GM12878 (cell line): ENCODE measurements around the gene ANKS1A. TPM values are rescaled to one million over a fixed set of nuclear protein-coding genes. Genes with fewer than 3 reads are reported as not detected.

Experiments
- ATAC-seq: fragments of 200-7000 bp; cut with Tn5 transposase; 3 replicates; pipeline ENCODE4 v1.9.1; 2020; ENCODE audit warnings: mild to moderate bottlenecking, moderate library complexity
- BruUV-seq: library from RNA; stranded (reverse); fragments of 400-500 nt; replicated peaks from 2 replicates; lab custom pipeline; 2021; lab: Mats Ljungman, UMichigan
- CTCF ChIA-PET: fragments of 300-600 bp; sonication (Branson Sonifier 250); formaldehyde crosslinking; extraction: SDS; loops from one replicate; lab custom pipeline; 2021; ENCODE audit warnings: inconsistent platforms; lab: Yijun Ruan, JAX
- POLR2A ChIA-PET: fragments of 350-600 bp; formaldehyde crosslinking; extraction: SDS; loops from one replicate; lab custom pipeline; 2021; ENCODE audit warnings: inconsistent platforms; lab: Charles Lee
- RAD21 ChIA-PET: fragments of 300-600 bp; sonication (Branson Sonifier 250); formaldehyde crosslinking; loops from one replicate; lab custom pipeline; 2023; ENCODE audit warnings: antibody characterized with exemption; ENCODE audit not compliant: unreplicated experiment; lab: Charles Lee
- SMC1A ChIA-PET: fragments of 300-600 bp; sonication (Branson Sonifier 250); formaldehyde crosslinking; loops from one replicate; lab custom pipeline; 2023; ENCODE audit not compliant: unreplicated experiment, uncharacterized antibody; lab: Charles Lee
- DNase-seq: peaks from one replicate; pipeline ENCODE4 v3.0.0-alpha.2; 2011; ENCODE audit warnings: low read depth, low spot score
- FAIRE-seq: peaks from 3 replicates; lab custom pipeline; 2011; peaks lifted over from hg19 to GRCh38; lab: Jason Lieb, UNC
- H2AFZ ChIP-seq: 2 replicates; pipeline ENCODE4 v1.6.0; 2011; ENCODE audit warnings: low read depth, low read length, control low read depth; ENCODE audit not compliant: control insufficient read depth
- H3K27ac ChIP-seq: 2 replicates; pipeline ENCODE4 v1.5.1; 2011; ENCODE audit warnings: control low read depth; ENCODE audit not compliant: control insufficient read depth, insufficient read depth
- H3K27me3 ChIP-seq, 2 experiments: replicated peaks in 1 of 2; 2 replicates each; pipeline versions ENCODE4 v1.6.0 to v1.6.1; 2011; ENCODE audit warnings: low read length in 1 of 2; ENCODE audit not compliant: control insufficient read depth in 2 of 2, insufficient read depth in 2 of 2
- H3K36me3 ChIP-seq, 2 experiments: 2 replicates each; pipeline ENCODE4 v1.5.1; 2011; ENCODE audit warnings: low read length in 1 of 2; ENCODE audit not compliant: control insufficient read depth in 2 of 2, insufficient read depth in 2 of 2
- H3K4me1 ChIP-seq: 2 replicates; pipeline ENCODE4 v1.6.1; 2011; ENCODE audit warnings: mild to moderate bottlenecking, low read length, moderate library complexity, mixed read lengths; ENCODE audit not compliant: control insufficient read depth, insufficient read depth
- H3K4me2 ChIP-seq: 2 replicates; pipeline ENCODE4 v1.6.0; 2011; ENCODE audit warnings: control low read depth; ENCODE audit not compliant: control insufficient read depth, insufficient read depth
- H3K4me3 ChIP-seq: fragments of 200-600 bp; sonication (generic); 2 replicates; pipeline ENCODE4 v1.5.1; 2016
- H3K79me2 ChIP-seq: 2 replicates; pipeline ENCODE4 v1.6.0; 2011; ENCODE audit warnings: low read length; ENCODE audit not compliant: control insufficient read depth, insufficient read depth
- H3K9ac ChIP-seq: 2 replicates; pipeline ENCODE4 v1.8.0; 2011; ENCODE audit warnings: low read length, control low read depth, mixed read lengths; ENCODE audit not compliant: control insufficient read depth, insufficient read depth
- H3K9me3 ChIP-seq: replicated peaks from 3 replicates; pipeline ENCODE4 v1.5.1; 2011; ENCODE audit warnings: mild to moderate bottlenecking, low read length; ENCODE audit not compliant: control insufficient read depth, insufficient read depth
- H4K20me1 ChIP-seq: 2 replicates; pipeline ENCODE4 v1.6.0; 2011; ENCODE audit not compliant: control insufficient read depth, insufficient read depth
- ATF2 ChIP-seq: IDR thresholded peaks from 2 replicates; pipeline ENCODE4 v1.6.1; 2012; ENCODE audit warnings: low read length, inconsistent platforms
- ATF3 ChIP-seq: IDR thresholded peaks from 2 replicates; pipeline ENCODE4 v1.6.1; 2011; ENCODE audit warnings: low read depth, mild to moderate bottlenecking, low read length, moderate library complexity, borderline replicate concordance; ENCODE audit errors: extremely low read depth
- BHLHE40 ChIP-seq, 2 experiments: fragments of 450-650 bp in 1 of 2; IDR thresholded peaks; 2 replicates each; pipeline ENCODE4 v1.6.1; 2011 to 2017; ENCODE audit warnings: low read depth in 2 of 2, borderline replicate concordance in 1 of 2, improper control_type of control experiment in 1 of 2, low read length in 1 of 2, mild to moderate bottlenecking in 1 of 2
- CBX5 ChIP-seq: sonication (generic); IDR thresholded peaks from 2 replicates; pipeline ENCODE4 v1.6.1; 2016; ENCODE audit warnings: low read depth, moderate library complexity, mild to moderate bottlenecking, inconsistent platforms
- E4F1 ChIP-seq: fragments of 450-650 bp; IDR thresholded peaks from 2 replicates; pipeline ENCODE4 v1.6.1; 2018; ENCODE audit warnings: borderline replicate concordance, mild to moderate bottlenecking; ENCODE audit not compliant: partially characterized antibody
- FOXK2 ChIP-seq: fragments of 450-650 bp; IDR thresholded peaks from 2 replicates; pipeline ENCODE4 v1.6.1; 2017; ENCODE audit warnings: mild to moderate bottlenecking, moderate library complexity
- GABPA ChIP-seq: IDR thresholded peaks from 2 replicates; pipeline ENCODE4 v1.6.1; 2014; ENCODE audit warnings: antibody characterized with exemption, low read depth, mild to moderate bottlenecking, inconsistent platforms
- JUNB ChIP-seq: IDR thresholded peaks from 2 replicates; pipeline ENCODE4 v1.6.1; 2016; ENCODE audit warnings: antibody characterized with exemption, mild to moderate bottlenecking
- NFIC ChIP-seq: IDR thresholded peaks from 2 replicates; pipeline ENCODE4 v1.6.1; 2012; ENCODE audit warnings: low read depth, mild to moderate bottlenecking, inconsistent platforms, low read length, moderate library complexity
- NKRF ChIP-seq: fragments of 450-650 bp; conservative IDR thresholded peaks from 2 replicates; pipeline ENCODE4 v1.6.1; 2017; ENCODE audit warnings: mild to moderate bottlenecking, moderate library complexity
- NR2C1 ChIP-seq: fragments of 450-650 bp; IDR thresholded peaks from 2 replicates; pipeline ENCODE4 v1.6.1; 2017; ENCODE audit warnings: antibody characterized with exemption, mild to moderate bottlenecking, moderate library complexity
- RB1 ChIP-seq: fragments of 450-650 bp; formaldehyde crosslinking; IDR thresholded peaks from 2 replicates; pipeline ENCODE4 v1.6.1; 2017; ENCODE audit warnings: mild to moderate bottlenecking, borderline replicate concordance
- STAT3 ChIP-seq: IDR thresholded peaks from 2 replicates; pipeline ENCODE4 v1.6.1; 2011; ENCODE audit warnings: low read depth, low read length, improper control_type of control experiment
- YY1 ChIP-seq: IDR thresholded peaks from 2 replicates; pipeline ENCODE4 v1.6.1; 2011; ENCODE audit warnings: low read depth, mild to moderate bottlenecking, low read length
- ZSCAN29 ChIP-seq: fragments of 450-650 bp; IDR thresholded peaks from 2 replicates; pipeline ENCODE4 v1.6.1; 2017; ENCODE audit warnings: mild to moderate bottlenecking, moderate library complexity
- WGBS: methylation state at CpG from one replicate; pipeline ENCODE4 v1.1.6; 2016; ENCODE audit warnings: low lambda C conversion rate; ENCODE audit not compliant: insufficient replicate concordance, insufficient coverage; ENCODE audit errors: missing lambda C conversion rate; 5-methylcytosine and 5-hydroxymethylcytosine counted together
- in situ Hi-C: fragments of 300-500 bp; cut with MboI; formaldehyde crosslinking; loops from 9 replicates; pipeline ENCODE4 v1.14.3; 2018; ENCODE audit warnings: mixed read lengths
- intact Hi-C: fragments of 100-400 bp; cut with micrococcal nuclease; formaldehyde crosslinking; loops from one replicate; pipeline ENCODE4 v1.14.2; 2022; ENCODE audit not compliant: unreplicated experiment
- polyA plus RNA-seq, 11 experiments: library from polyadenylated mRNA; depleted of rRNA in 4 of 11; unstranded in 6 of 11; stranded (reverse) in 5 of 11; fragments of >200 nt; fragmentation: Nextera tagmentation in 4 of 11; fragmentation: Illumina TruSeq in 1 of 11; extraction: Ambion mirVana in 4 of 11; extraction: Trizol in 1 of 11; gene quantifications; 1 replicate in 1 of 11; 2 replicates in 10 of 11; pipeline versions ENCODE4 v1.2.1 to v1.2.3, GENCODE V29; 2011 to 2016; ENCODE audit warnings: inconsistent platforms in 2 of 11, missing spikeins in 2 of 11, low read depth in 1 of 11
- total RNA-seq, 4 experiments: library from RNA; depleted of rRNA in 3 of 4; stranded (reverse); fragments of >200 nt in 3 of 4; fragmentation: Illumina TruSeq in 1 of 4; extraction: Trizol in 1 of 4; gene quantifications; 2 replicates each; pipeline versions ENCODE4 v1.2.1 to v1.2.3, GENCODE V29; 2013 to 2021

ANKS1A gene
- total and polyA plus RNA-seq, 10 of the 15 experiments (the other 5 are each of a cell fraction or from before 2014, with no cell fraction given): 0.60 to 7.0 (median 3.0) TPM

- ChIA-PET RAD21 (interaction anchor here (1.1 kb wide), 1 partner anchor 86 kb away, joined by 4 read pairs; no protein-coding TSS in a partner anchor), CTCF (interaction anchor here (0.6 kb wide), 1 partner anchor 85 kb away, joined by 3 read pairs; no protein-coding TSS in a partner anchor), SMC1A (no interaction called here), POLR2A (no interaction called here)
- DNase-seq (no peak), FAIRE-seq (no peak), ATAC-seq (no peak)
- Histone ChIP-seq H3K4me2 (no peak overlapping the region), H3K36me3 (no peaks in the 10 kb centered on the region), H3K79me2 (no peaks in the 10 kb centered on the region), H3K4me1 (no peaks in the 10 kb centered on the region), H3K4me3 (no peak overlapping the region), H4K20me1 (no peaks in the 10 kb centered on the region), H3K9ac (no peak overlapping the region), H3K27me3 (no peaks in the 10 kb centered on the region), H3K27ac (no peak overlapping the region), H2AFZ (no peak overlapping the region), H3K9me3 (no peaks in the 10 kb centered on the region)
- TF ChIP-seq CBX5: no peak
- TF ChIP-seq NR2C1: no peak
- no peak for TF ChIP-seq E4F1
- no peak for TF ChIP-seq RB1
- TF ChIP-seq NKRF: no peak
- no peak for TF ChIP-seq YY1
- no peak for TF ChIP-seq STAT3
- no peak for TF ChIP-seq GABPA
- no peak for TF ChIP-seq ZSCAN29
- TF ChIP-seq BHLHE40 (IDR thresholded peaks at IDR 0.05; ENCODE audit: borderline replicate concordance in 1 of 2, low read depth in 2 of 2, low read length in 1 of 2): no peak
- no peak for TF ChIP-seq JUNB
- no peak for TF ChIP-seq ATF3
- TF ChIP-seq ATF2: no peak
- no peak for TF ChIP-seq FOXK2
- no peak for TF ChIP-seq NFIC
- intact Hi-C loops (no loop called here), in situ Hi-C loops (no loop called here)
- BruUV-seq: no TSS peak
- 77% methylated on average over 8 of the region's 8 CpGs for WGBS
Measured at GRCh38 chr6:35054106-35054742, 165.2 kb downstream of the ANKS1A start.
